Stomach (tissue), 4 donors: Measurements from ENCODE around the gene GZMA.

Experiments
- CTCF ChIP-seq, 7 experiments: fragments of 450-650 bp in 4 of 7; fragments of 200-600 bp in 3 of 7; sonication (generic) in 3 of 7; IDR thresholded peaks; one replicate each; pipeline ENCODE4 v1.5.1; 2016 to 2019; ENCODE audit warnings: antibody characterized with exemption in 7 of 7, control low read depth in 2 of 7, mild to moderate bottlenecking in 1 of 7
- POLR2A ChIP-seq, 4 donors: fragments of 450-650 bp; IDR thresholded peaks; one replicate each; pipeline ENCODE4 v1.6.1; 2016; ENCODE audit warnings: antibody characterized with exemption in 4 of 4, control low read depth in 2 of 4, mild to moderate bottlenecking in 1 of 4, moderate library complexity in 1 of 4

DNA sequence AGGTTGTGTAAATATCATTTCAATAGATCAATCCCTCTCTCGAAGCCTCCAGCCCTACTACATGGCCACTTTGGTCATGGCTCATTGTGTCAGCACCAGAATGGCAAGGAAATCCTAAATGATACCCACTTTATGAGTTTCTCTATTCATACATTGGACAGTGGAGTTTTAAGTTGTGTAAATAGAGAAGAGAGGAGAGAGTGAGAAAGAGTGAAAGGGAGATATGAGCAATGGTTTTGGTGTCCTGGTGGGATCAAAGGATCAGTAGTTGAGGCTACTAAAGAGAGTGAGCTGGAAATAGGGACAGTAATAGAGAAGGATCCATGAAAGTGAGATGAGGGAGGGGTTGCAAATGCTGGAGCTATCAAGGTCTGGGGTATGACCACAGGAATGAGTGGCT lies 31.5 kb upstream of the GZMA start:
- TF ChIP-seq CTCF (IDR thresholded peaks at IDR 0.05) (no peak), POLR2A (IDR thresholded peaks at IDR 0.05) (no peak)
